Stimulated activated CD4-positive, alpha-beta T cell treated with anti-CD3 and anti-CD28 coated beads, Interleukin-4, amount 100 ng/mL, for 4 hours (primary cell): ENCODE measurements around the gene PPFIA2.
"Not testable (repeated sequence)": the region's sequence is repeated elsewhere in the genome, so short reads cannot be mapped to it uniquely, and the experiment has no call there.

Source experiments
- DNase-seq, 2 experiments: peaks; one replicate each; pipeline ENCODE4 v3.0.0-alpha.2; 2020

Gene PPFIA2

DNA sequence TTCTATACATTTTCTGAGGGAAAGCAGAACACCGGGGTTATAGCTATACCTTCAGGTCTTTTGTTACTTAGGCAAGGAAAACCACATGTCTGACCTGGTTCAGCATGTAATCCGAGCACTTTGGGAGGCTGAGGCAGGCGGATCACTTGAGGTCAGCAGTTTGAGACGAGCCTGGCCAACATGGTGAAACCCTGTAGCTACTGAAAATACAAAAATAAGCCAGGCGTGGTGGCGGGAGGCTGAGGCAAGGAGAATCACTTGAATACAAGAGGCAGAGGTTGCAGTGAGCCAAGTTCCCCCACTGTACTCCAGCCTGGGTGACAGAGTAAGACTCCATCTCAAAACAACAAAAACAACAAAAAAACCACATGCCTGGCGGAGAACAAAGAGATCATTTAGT lies 503.7 kb downstream of the PPFIA2 start:
- DNase-seq, result no peak

DNA sequence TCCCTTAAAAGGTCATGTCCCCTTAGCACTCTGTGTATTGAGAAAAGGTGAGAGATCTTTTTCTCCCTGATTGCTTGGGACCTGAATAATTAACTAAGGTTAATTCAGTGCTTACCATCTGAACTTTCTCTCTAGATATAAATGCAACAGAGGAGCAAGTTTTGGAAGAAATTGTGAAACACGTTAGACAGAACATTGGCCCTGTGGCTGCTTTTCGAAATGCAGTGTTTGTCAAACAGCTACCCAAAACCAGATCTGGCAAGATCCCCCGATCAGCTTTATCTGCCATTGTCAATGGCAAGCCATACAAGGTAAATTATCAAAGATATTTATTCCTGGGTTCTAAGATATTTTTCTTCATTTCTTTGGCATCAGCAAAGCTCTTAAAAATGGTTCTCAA lies 505.8 kb downstream of the PPFIA2 start:
- DNase-seq, result no peak

DNA sequence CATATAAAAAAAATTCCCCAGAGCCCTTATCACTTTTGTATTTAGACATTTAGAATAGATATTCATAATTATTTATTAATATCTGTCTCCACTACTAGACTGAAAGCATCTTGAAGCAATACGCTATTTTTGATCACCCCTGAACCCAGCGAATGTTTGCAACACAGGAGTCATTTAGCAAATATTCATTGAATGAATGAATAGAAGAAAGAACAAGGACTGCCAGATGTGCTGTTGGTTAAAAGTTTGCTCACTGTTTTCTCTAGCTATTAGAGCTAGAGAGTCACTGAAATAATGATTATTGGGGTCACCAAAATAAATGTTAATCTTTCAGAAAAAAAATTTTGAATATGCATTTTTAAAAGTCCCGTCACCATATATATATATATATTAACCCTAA lies 506.9 kb downstream of the PPFIA2 start:
- no peak for DNase-seq

- DNase-seq, result no peak
Observed at GRCh38 chr12:81249976-81250375, 509.2 kb downstream of the PPFIA2 start.

DNA sequence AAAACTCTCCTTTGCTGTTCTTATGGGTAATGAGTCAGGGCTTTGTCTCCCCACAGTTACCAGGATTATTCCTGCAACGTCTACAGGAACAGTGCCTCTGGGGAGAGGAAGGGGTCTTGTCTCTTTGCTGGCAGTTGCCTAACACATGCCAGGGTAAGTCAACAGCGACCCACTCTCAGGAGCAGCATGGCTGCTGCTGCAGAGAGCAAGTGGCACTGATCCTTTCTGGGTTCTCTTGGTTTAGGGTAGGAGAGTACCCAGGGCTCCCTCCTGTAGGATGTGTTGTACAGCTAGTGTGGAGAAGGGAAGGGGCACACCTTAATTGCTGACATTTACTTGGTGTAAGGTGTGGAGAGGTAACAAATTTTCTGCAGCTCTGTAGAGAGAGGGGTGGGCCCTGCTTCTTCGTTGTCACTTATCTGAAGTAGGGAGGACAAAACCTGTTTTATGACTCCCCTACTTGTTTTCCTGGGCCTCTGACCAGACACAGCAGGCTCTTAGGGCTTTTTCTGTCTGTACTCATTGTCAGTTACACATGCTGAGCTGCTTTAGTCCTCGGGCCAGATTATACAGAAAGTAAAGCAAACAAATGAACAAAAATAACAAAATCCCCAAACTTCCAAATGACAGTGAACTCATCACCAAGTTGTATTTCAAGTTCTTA lies 513.1 kb downstream of the PPFIA2 start:
- no peak for DNase-seq

GRCh38 chr12:81245458-81245857 lies 513.7 kb downstream of the PPFIA2 start:
- no peak for DNase-seq

GRCh38 chr12:81231574-81232368 lies 527.4 kb downstream of the PPFIA2 start:
- DNase-seq, result no peak

- DNase-seq, result no peak
Observed at GRCh38 chr12:81229759-81230158, 529.4 kb downstream of the PPFIA2 start.

- DNase-seq, result no peak
Observed at GRCh38 chr12:81224626-81225025, 534.5 kb downstream of the PPFIA2 start.

DNA sequence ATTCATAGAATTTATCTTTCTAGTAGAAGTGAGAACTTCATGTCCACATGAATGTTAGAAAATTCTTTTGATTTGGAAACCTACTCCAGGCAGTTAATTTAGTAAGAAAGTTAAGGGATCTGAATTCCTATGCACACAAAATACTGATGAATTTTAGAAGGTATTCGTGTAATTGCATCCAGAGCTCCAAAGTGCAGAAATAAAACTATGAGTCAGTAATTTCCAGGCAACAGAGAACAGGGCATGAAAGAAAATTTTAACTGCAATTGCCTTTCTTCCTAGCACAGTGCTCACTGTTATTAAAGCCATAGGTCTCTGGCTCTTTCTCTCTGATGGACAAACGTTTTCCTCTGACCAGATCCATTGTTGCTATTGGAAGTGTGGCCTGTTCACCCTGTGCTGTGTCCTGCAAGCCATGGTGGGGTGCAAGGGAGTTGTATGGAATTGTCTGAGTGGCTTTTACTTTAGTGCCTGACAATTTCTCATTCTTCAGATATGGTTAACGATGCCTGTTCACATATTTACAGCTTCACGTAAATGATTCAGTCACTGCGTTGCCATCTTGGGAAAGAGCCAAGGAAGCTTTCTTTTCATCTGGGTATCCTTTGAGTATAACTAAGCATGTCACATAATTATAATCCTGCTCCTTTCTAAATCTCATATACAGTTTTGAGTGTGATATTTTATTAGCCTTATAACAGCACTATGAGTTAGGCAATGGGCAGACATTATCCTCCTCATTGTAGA lies 536.1 kb downstream of the PPFIA2 start:
- DNase-seq, result no peak

DNA sequence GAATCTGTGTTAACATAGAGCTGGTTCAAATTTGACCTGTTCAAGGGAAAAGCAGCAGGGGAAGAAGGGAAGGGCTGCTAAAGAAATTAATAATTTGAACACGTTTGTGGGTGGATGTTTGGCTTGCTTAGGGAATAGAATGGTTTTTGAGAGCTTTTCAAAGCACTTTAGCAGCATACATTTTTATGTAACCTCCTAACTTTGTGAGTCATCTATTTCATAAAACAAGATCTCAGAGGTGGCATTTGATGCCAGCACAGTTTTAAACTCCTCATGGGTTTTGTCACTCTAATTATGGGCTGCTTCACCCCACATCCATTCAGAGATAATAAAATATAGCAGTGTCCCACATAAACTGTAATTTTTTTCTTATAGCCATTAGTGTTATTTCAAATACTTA lies 537.5 kb downstream of the PPFIA2 start:
- DNase-seq, result no peak

DNA sequence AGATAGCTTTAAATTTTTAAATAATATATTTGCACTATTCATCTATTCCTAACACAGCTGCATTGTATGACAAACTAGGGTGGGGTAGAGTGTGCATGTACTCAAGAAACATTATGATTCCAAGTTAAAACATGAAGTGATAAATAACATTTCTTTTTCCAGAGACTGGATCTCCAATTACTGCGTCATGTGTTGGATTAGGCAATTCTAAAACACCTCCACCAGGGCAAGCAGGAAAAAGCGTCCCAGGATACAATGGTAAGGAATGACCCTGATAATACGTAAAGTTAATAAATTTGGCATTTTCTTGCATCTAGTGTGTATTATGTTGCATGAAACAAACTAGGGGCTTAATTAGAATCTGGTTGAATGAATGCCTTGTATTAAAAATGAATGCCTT lies 542.4 kb downstream of the PPFIA2 start:
- no peak for DNase-seq

- no peak for DNase-seq
Observed at GRCh38 chr12:81212996-81213696, 546.0 kb downstream of the PPFIA2 start.

DNA sequence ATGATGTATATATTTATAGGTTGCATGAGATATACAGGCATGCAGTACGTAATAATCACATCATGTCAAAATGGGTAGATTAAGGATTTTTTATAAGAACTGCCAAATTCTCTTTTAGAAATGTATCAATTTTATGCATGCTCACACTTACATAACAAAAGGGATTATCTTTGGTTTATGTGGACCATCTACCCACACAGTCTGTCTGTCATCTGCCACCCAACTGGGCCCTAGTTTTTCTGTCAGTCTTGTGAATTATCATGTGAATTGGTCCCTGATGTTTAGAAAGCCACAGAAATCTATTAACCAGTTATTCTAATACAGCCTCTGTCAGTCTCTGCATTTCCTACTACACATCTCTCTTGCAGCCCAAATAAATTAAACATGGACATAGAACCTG lies 547.8 kb downstream of the PPFIA2 start:
- no peak for DNase-seq

GRCh38 chr12:81209772-81210225 lies 549.4 kb downstream of the PPFIA2 start:
- not testable (repeated sequence) for DNase-seq

DNA sequence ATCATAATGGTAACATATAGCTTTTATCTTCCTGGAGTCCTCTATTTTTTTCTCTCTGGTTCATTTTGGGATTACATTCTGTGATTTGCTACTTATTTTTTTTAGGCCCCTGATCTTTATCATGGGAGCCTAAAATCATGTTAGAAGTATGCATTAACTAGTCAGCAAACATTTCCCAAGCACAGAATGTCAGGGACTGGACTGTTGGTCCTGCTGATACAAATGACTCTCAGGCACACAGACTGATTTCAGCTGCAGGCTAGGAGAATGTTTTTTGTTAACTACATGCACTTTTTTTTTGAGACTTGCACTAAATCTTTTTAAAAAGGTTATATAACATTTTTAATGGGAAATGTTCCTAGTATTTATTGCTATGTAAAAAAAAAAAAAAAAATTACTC lies 550.1 kb downstream of the PPFIA2 start:
- DNase-seq, result no peak

DNA sequence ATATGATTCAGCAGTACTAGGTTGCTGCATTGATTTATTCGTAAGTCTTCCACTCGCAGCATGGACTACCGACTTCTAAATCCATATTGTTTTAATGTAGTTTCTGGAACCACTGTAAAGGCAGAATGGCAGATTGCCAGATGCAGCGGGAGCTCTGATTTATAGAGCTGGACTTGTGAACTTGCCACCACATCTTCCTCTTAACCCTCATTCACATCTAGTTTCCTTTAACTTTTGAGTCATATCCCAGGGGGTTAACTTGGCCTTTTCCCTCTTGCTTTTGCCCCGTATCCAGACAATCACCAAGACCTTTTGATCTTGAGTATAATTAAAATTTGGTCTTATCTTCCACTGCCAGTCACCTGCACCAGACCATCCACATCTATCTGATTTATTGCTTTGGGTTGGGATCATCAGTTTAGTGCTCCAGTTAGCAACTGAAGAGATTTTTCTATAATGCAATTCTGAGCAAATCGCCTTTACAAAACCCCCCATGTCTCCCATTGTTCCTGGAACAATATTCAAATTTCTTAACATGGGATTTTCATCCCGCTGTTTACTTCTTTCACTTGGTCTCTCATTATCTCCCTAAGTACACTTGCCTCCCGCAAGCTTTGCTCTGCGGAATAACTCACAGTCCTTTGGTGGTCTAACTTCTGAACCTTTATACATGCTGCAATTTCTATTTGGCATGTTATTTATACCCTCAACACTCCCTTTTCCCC lies 550.8 kb downstream of the PPFIA2 start:
- no peak for DNase-seq
